SK-N-SH (cell line): ENCODE measurements around the gene GPR87. TPM values are rescaled to one million over a fixed set of nuclear protein-coding genes. Genes with fewer than 3 reads are reported as not detected.

Experiments
- CTCF ChIA-PET: fragments of 300-600, 350-600 bp; formaldehyde crosslinking; extraction: SDS; loops from one replicate; lab custom pipeline; 2021; lab: Yijun Ruan, JAX
- POLR2A ChIA-PET: fragments of 350-600 bp; sonication (Branson Sonifier 250); formaldehyde crosslinking; extraction: SDS; loops from one replicate; lab custom pipeline; 2020; ENCODE audit warnings: antibody characterized with exemption, inconsistent platforms; lab: Yijun Ruan, JAX
- DNase-seq: peaks from one replicate; pipeline ENCODE4 v3.0.0; 2012
- H2AFZ ChIP-seq: fragments of 200-600 bp; sonication (generic); 2 replicates; pipeline ENCODE4 v1.8.1; 2016; ENCODE audit warnings: antibody characterized with exemption, mild to moderate bottlenecking, low read depth
- H3F3A ChIP-seq: fragments of 200-600 bp; sonication (generic); replicated peaks from 2 replicates; pipeline ENCODE3; 2016; ENCODE audit warnings: antibody characterized with exemption, mild to moderate bottlenecking; ENCODE audit not compliant: insufficient read depth
- H3K27ac ChIP-seq, 2 experiments: fragments of 200-500 bp in 1 of 2; fragments of 200-600 bp in 1 of 2; sonication (Bioruptor generic) in 1 of 2; sonication (generic), shearing (Covaris generic) in 1 of 2; 2 replicates each; pipeline versions ENCODE4 v1.5.1 to v1.6.1; 2014 to 2016; ENCODE audit warnings: low read depth in 2 of 2, inconsistent platforms in 1 of 2, low read length in 1 of 2, mild to moderate bottlenecking in 1 of 2, mixed read lengths in 1 of 2
- H3K27me3 ChIP-seq: fragments of 200-600 bp; sonication (generic), shearing (Covaris generic); 2 replicates; pipeline ENCODE4 v1.6.1; 2016; ENCODE audit warnings: mixed run types; ENCODE audit not compliant: insufficient read depth
- H3K36me3 ChIP-seq, 2 experiments: fragments of 200-500 bp in 1 of 2; fragments of 200-600 bp in 1 of 2; sonication (Bioruptor generic) in 1 of 2; sonication (generic) in 1 of 2; replicated peaks in 1 of 2; 2 replicates each; pipeline versions ENCODE3 to v1.5.1; 2014 to 2016; ENCODE audit warnings: low read length in 1 of 2, mild to moderate bottlenecking in 1 of 2; ENCODE audit not compliant: insufficient read depth in 2 of 2, control insufficient read depth in 1 of 2
- H3K4me1 ChIP-seq, 2 experiments: fragments of 200-500 bp in 1 of 2; fragments of 200-600 bp in 1 of 2; sonication (Bioruptor generic) in 1 of 2; sonication (generic), shearing (Covaris generic) in 1 of 2; 2 replicates each; pipeline versions ENCODE4 v1.5.1 to v1.6.1; 2014 to 2016; ENCODE audit warnings: low read depth in 1 of 2, low read length in 1 of 2, mixed run types in 1 of 2; ENCODE audit not compliant: insufficient read depth in 2 of 2, control insufficient read depth in 1 of 2
- H3K4me2 ChIP-seq: fragments of 200-600 bp; sonication (generic), shearing (Covaris generic); 2 replicates; pipeline ENCODE4 v1.6.1; 2017; ENCODE audit warnings: mixed run types
- H3K4me3 ChIP-seq, 2 experiments: fragments of 200-500 bp in 1 of 2; fragments of 200-600 bp in 1 of 2; sonication (Bioruptor generic) in 1 of 2; sonication (generic), shearing (Covaris generic) in 1 of 2; 2 replicates each; pipeline versions ENCODE4 v1.5.1 to v1.8.1; 2014 to 2016; ENCODE audit warnings: low read depth in 2 of 2, inconsistent platforms in 1 of 2, low read length in 1 of 2, mild to moderate bottlenecking in 1 of 2, mixed read lengths in 1 of 2, moderate library complexity in 1 of 2
- H3K79me2 ChIP-seq: fragments of 200-600 bp; sonication (generic); 2 replicates; pipeline ENCODE4 v1.8.1; 2017; ENCODE audit warnings: mild to moderate bottlenecking; ENCODE audit not compliant: insufficient read depth
- H3K9ac ChIP-seq: fragments of 200-600 bp; sonication (generic); 2 replicates; pipeline ENCODE4 v1.6.1; 2017; ENCODE audit warnings: mixed run types
- H3K9me2 ChIP-seq: fragments of 200-600 bp; sonication (generic); 2 replicates; pipeline ENCODE4 v1.6.1; 2017; ENCODE audit warnings: mixed run types
- H3K9me3 ChIP-seq: fragments of 200-600 bp; sonication (generic); 2 replicates; pipeline ENCODE4 v1.6.1; 2017; ENCODE audit warnings: mixed run types, mild to moderate bottlenecking, moderate library complexity
- H4K20me1 ChIP-seq: fragments of 200-600 bp; sonication (generic); 2 replicates; pipeline ENCODE4 v1.6.1; 2017; ENCODE audit warnings: mild to moderate bottlenecking, mixed run types; ENCODE audit not compliant: insufficient read depth
- ELF1 ChIP-seq: IDR thresholded peaks from 2 replicates; pipeline ENCODE4 v1.4.0; 2012
- EP300 ChIP-seq, 2 experiments: IDR thresholded peaks; 2 replicates each; pipeline versions ENCODE4 v1.4.0 to v1.6.1; 2012; ENCODE audit warnings: borderline replicate concordance in 1 of 2, low read depth in 1 of 2, low read length in 1 of 2
- FOSL2 ChIP-seq: IDR thresholded peaks from 2 replicates; pipeline ENCODE4 v1.4.0; 2012; ENCODE audit warnings: low read depth, mild to moderate bottlenecking, moderate library complexity, borderline replicate concordance
- GABPA ChIP-seq: IDR thresholded peaks from 2 replicates; pipeline ENCODE4 v1.4.0; 2012; ENCODE audit warnings: low read depth, mild to moderate bottlenecking
- GATA2 ChIP-seq: sonication (generic); formaldehyde crosslinking; IDR thresholded peaks from 2 replicates; pipeline ENCODE4 v1.5.0; 2020; ENCODE audit warnings: mild to moderate bottlenecking, missing genetic modification reagents
- JUND ChIP-seq: IDR thresholded peaks from 2 replicates; pipeline ENCODE4 v1.4.0; 2012
- MXI1 ChIP-seq: IDR thresholded peaks from 2 replicates; pipeline ENCODE4 v1.6.1; 2012; ENCODE audit warnings: mild to moderate bottlenecking, low read depth, low read length, improper control_type of control experiment
- NFIC ChIP-seq: IDR thresholded peaks from 2 replicates; pipeline ENCODE4 v1.4.0; 2012; ENCODE audit warnings: borderline replicate concordance
- NRF1 ChIP-seq: IDR thresholded peaks from 2 replicates; pipeline ENCODE4 v1.6.1; 2012; ENCODE audit warnings: low read depth, mild to moderate bottlenecking, low read length
- SMC3 ChIP-seq: IDR thresholded peaks from 2 replicates; pipeline ENCODE4 v1.6.1; 2012; ENCODE audit warnings: low read depth, low read length, improper control_type of control experiment
- TCF12 ChIP-seq: IDR thresholded peaks from 2 replicates; pipeline ENCODE4 v1.4.0; 2012
- YY1 ChIP-seq: IDR thresholded peaks from 2 replicates; pipeline ENCODE4 v1.4.0; 2012; ENCODE audit warnings: low read depth, mild to moderate bottlenecking
- WGBS: methylation state at CpG from one replicate; pipeline ENCODE4 v1.1.6; 2017; ENCODE audit warnings: low lambda C conversion rate; 5-methylcytosine and 5-hydroxymethylcytosine counted together
- polyA plus RNA-seq, 3 experiments: library from polyadenylated mRNA; depleted of rRNA; stranded (reverse); fragments of >200 nt; gene quantifications; 2 replicates each; pipeline ENCODE4 v1.2.3, GENCODE V29; 2012
- TF ChIP-seq, protein P1 (sequence below): fragments of 200-600 bp; sonication (generic); IDR thresholded peaks from 2 replicates; pipeline ENCODE4 v1.6.1; 2017; ENCODE audit warnings: antibody characterized with exemption, mild to moderate bottlenecking, moderate library complexity
- TF ChIP-seq, protein P2 (sequence below): IDR thresholded peaks from 2 replicates; pipeline ENCODE4; 2012

GPR87 gene
- polyA plus RNA-seq, 1 of the 3 experiments (the other 2 are of a cell fraction): 2.3 TPM

DNA sequence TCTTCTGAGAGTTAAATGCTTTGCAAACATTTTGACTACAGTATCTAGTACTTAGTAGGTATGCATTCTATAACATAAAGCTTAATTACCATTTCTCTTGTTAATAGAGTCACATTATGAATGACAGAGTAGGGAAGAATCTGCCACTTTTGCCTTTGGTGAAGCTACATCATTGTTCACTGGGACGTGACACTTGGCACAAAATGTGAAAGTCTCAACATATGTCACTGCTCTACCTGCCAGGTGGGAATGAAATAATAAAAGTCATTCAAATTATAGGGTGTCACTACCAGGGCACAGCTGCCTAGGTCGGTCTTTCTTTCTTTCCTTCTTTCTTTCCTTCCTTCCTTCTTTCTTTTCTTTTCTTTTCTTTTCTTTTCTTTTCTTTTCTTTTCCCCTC is 17.6 kb downstream of the GPR87 start:
- CTCF ChIA-PET: interaction anchor here (1.9 kb wide), 1 partner anchor 41 kb away, joined by 4 read pairs; no protein-coding TSS in a partner anchor
- H3K79me2 ChIP-seq: no peaks in the 10 kb centered on the region

DNA sequence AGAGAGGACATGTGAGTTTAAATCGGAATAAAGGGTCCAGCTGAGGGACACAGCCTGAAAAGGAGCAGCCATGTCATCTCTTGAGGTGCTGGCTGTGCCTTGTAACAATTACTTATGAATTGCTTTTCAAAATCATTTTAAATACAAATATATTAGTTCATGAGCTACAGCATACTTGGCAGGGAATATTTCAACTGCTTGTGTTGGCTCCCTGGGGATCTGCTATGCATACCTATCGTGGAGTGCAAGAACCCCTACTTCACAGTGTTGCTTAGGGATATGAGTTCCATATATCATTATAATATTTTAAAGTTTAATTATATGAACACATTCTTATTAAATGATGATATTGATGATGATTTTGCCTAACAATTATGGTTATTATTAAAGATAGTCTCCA is 19.2 kb downstream of the GPR87 start:
- ChIA-PET POLR2A (no interaction called here), CTCF (no interaction called here)
- no peak for DNase-seq
- no peak overlapping the region for H3K9ac ChIP-seq
- no peaks in the 10 kb centered on the region for H3K79me2 ChIP-seq
- H3K4me1 ChIP-seq: no peaks in the 10 kb centered on the region
- no peak overlapping the region for H3K27ac ChIP-seq
- TF ChIP-seq FOSL2 (no peak), TCF12 (no peak), GATA2 (CRISPR knock-in tag) (no peak), SMC3 (no peak), MXI1 (no peak), ELF1 (no peak), JUND (no peak), NRF1 (no peak), GABPA (no peak), NFIC (no peak), YY1 (no peak)
- TF ChIP-seq, protein P1, sequence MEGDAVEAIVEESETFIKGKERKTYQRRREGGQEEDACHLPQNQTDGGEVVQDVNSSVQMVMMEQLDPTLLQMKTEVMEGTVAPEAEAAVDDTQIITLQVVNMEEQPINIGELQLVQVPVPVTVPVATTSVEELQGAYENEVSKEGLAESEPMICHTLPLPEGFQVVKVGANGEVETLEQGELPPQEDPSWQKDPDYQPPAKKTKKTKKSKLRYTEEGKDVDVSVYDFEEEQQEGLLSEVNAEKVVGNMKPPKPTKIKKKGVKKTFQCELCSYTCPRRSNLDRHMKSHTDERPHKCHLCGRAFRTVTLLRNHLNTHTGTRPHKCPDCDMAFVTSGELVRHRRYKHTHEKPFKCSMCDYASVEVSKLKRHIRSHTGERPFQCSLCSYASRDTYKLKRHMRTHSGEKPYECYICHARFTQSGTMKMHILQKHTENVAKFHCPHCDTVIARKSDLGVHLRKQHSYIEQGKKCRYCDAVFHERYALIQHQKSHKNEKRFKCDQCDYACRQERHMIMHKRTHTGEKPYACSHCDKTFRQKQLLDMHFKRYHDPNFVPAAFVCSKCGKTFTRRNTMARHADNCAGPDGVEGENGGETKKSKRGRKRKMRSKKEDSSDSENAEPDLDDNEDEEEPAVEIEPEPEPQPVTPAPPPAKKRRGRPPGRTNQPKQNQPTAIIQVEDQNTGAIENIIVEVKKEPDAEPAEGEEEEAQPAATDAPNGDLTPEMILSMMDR: no peak
- TF ChIP-seq, protein P2, sequence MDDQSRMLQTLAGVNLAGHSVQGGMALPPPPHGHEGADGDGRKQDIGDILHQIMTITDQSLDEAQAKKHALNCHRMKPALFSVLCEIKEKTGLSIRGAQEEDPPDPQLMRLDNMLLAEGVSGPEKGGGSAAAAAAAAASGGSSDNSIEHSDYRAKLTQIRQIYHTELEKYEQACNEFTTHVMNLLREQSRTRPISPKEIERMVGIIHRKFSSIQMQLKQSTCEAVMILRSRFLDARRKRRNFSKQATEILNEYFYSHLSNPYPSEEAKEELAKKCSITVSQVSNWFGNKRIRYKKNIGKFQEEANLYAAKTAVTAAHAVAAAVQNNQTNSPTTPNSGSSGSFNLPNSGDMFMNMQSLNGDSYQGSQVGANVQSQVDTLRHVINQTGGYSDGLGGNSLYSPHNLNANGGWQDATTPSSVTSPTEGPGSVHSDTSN: no peak
- no peak overlapping the region for H3K4me2 ChIP-seq
- H3F3A ChIP-seq: peaks cover 7% of the 10 kb centered on the region
- H4K20me1 ChIP-seq: no peaks in the 10 kb centered on the region
- no peaks in the 10 kb centered on the region for H3K9me2 ChIP-seq
- 39% methylated on average over 2 of the region's 2 CpGs for WGBS
- peaks cover under 1% of the 10 kb centered on the region; the same call in 1 of the 2 replicates for H3K27me3 ChIP-seq
- no peaks in the 10 kb centered on the region for H3K9me3 ChIP-seq
- no peak overlapping the region for H2AFZ ChIP-seq
- no peaks in the 10 kb centered on the region for H3K36me3 ChIP-seq
- no peak overlapping the region for H3K4me3 ChIP-seq

More for the DNA sequence above, 17.6 kb downstream of the GPR87 start:
- POLR2A ChIA-PET: no interaction called here
- DNase-seq: no peak
- H3K27me3 ChIP-seq: peaks cover 4% of the 10 kb centered on the region; the same call in 1 of the 2 replicates
- H3K36me3 ChIP-seq: no peaks in the 10 kb centered on the region
- H3K9ac ChIP-seq: no peak overlapping the region
- H3K9me3 ChIP-seq: no peaks in the 10 kb centered on the region
- no peak overlapping the region for H3K4me3 ChIP-seq
- H2AFZ ChIP-seq: no peak overlapping the region
- no peak overlapping the region for H3K4me2 ChIP-seq
- no peak overlapping the region for H3K27ac ChIP-seq
- peaks cover 8% of the 10 kb centered on the region for H3F3A ChIP-seq
- TF ChIP-seq FOSL2 (no peak), MXI1 (no peak), EP300 (IDR thresholded peaks at IDR 0.05; ENCODE audit: borderline replicate concordance in 1 of 2, low read depth in 1 of 2, low read length in 1 of 2) (no peak), SMC3 (no peak)
- TF ChIP-seq, all 33 proteins: peak for 0
- 51% methylated on average over 2 of the region's 2 CpGs for WGBS
- Histone ChIP-seq H4K20me1 (no peaks in the 10 kb centered on the region), H3K9me2 (no peaks in the 10 kb centered on the region), H3K4me1 (no peaks in the 10 kb centered on the region)
